ENCODE measurements around the gene OSBPL5.

OSBPL5 gene

DNA sequence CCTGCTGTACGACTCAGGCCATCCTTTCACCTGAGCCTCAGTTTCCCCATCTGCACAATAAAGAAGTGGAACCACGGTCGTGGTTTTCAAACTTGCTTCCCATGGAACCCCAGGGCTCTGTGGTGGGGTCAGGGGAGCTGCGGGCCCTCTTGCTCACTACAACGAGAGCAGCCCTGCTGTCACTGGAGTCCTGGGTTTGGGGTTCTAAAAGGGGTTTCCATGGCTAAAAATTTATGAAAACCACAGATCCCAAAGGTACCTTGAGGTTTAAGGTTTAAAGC, 62.5 kb downstream of the OSBPL5 start:
- DNase-seq (ENCODE audit: low read depth in 2 of 2), result no peak

DNA sequence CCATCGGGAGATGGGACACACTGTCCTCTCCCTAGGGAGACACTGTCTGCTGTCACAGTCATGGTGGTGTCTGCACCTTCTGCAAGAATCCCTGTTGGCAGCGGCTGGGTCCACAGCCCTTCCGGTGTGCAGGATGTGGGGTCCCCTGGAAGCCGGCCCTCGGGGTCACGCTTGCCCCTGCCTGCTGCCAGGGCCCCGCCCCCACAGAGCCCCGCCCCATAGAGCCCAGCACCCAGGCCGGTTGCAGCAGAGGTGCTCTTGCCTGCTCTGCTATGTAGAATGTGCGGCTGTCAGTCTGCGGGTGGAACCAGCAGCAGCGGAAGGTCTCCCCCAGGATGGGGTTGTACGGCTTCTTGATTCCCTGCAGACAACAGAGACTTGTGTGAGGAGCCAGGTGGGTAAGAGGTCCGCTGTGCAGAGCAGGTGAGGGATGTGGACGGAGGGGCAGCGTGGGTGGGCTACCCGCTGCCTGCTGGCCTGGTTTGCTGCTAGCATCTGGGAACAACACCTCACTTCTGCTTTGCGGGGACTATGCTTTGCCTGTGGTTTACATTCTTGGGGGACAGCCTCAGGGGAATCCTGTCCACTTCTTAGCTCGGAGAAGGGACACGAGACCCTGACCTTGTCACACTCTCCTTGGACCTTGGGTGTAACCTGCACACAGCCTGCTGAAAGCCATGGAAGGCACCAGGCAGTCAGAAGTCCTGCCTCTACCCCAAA, 63.0 kb downstream of the OSBPL5 start:
- DNase-seq (ENCODE audit: low read depth in 2 of 2), result no peak

DNA sequence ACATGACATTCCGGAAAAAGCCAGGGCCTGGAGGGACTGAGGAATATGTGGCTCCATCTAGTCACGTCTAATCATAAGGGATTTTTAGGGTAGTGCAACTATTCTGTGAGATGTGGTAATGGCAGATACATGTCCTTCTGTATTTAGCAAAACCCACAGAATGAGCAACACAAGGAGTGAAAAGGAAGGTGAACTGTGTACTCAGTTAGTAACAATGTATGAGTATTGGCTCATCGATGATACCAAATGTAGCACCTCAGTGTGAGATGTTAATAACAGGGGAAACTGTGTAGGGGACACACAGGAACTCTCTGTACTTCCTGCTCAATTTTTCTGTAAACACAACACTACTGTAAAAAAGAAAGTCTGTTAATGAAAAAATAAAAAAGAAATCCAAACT, 65.9 kb downstream of the OSBPL5 start:
- no peak for DNase-seq (ENCODE audit: low read depth in 2 of 2)

DNA sequence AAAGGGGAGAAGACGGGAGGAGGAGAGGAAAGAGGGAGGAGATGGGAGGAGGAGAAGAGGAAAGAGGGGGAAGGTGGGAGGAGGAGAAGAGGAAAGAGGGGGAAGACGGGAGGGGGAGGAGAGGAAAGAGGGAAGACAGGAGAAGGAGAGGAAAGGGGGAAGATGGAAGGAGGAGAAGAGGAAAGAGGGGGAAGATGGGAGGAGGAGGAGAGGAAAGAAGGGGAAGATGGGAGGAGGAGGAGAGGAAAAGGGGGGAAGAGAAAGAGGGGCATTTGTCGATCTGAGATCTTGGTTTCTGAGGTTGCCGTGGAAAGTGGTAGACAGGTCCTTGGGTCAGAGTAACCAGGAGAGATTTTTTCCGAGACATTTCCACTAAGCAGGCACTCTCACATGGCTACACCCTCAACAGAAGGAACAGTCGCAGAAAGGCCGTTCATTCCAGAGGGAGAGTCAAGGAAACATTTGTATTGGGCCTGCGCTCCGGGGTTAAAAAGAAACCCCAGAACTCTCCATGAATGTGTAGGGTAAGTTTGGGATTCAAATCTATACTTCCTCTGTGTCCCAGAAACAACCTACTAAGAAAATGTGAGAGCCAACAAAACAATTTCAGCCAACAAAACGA, 68.1 kb downstream of the OSBPL5 start:
- DNase-seq (ENCODE audit: low read depth in 2 of 2), result no peak

DNA sequence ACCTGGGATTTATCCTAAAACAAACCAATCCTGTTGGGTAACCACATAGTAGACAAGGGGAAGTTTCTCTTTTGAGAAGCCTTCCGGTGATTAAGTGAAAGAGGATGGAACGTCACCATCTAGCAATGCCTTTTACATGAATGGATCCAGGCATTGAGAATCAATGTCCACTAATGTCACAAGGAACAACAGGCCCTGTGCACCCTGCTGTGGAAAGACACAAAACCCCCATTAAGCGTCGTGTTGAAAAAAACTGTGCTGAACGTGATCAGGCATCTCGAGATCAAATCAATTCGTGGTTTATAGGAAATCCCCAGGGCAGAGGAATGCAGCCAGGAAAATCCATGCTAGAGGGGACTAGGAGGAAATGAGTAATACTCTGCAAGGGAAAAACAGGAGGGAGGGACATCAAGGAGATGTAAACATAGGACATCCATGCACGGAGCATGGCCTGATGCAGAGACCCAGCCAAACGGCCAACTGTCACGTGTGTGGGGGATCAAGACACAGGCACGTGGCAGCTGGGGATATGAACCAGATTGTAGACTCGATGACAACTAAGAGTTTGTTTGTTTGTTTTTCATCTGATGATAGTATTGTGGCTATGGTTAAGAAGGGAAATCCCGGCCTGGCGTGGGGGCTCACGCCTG, 69.3 kb downstream of the OSBPL5 start:
- peak; percentile 59 for DNase-seq (ENCODE audit: low read depth in 2 of 2)

DNA sequence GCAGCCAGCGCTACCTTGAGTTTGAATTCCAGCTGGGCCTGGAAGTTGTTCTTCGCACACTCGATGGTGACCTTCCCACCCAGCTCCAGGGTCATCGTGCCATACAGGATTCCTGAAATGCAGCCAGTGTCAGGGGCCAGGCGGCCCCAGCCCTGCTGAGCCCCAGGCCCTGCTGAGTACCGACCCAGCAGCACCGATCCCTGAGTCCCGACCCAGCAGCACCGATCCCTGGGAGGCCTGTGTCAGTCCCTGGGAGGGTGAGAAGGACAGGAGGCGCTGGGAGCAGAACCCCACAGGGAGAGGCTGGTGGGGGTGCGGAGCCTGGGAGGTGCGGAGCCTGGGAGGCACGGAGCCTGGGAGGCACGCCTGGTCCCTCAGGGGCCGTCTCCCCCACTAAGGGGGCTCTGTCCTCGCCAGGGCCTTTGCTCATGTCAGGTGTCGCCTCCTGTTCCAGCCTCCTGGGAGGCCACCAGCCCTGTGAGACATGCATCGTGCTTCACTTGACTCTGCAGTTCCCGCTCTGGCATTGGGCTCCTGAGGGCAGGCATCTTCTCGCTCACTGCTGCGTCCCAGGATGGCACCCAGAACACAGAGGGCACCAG, 70.8 kb downstream of the OSBPL5 start:
- DNase-seq (ENCODE audit: low read depth in 2 of 2), result no peak

DNA sequence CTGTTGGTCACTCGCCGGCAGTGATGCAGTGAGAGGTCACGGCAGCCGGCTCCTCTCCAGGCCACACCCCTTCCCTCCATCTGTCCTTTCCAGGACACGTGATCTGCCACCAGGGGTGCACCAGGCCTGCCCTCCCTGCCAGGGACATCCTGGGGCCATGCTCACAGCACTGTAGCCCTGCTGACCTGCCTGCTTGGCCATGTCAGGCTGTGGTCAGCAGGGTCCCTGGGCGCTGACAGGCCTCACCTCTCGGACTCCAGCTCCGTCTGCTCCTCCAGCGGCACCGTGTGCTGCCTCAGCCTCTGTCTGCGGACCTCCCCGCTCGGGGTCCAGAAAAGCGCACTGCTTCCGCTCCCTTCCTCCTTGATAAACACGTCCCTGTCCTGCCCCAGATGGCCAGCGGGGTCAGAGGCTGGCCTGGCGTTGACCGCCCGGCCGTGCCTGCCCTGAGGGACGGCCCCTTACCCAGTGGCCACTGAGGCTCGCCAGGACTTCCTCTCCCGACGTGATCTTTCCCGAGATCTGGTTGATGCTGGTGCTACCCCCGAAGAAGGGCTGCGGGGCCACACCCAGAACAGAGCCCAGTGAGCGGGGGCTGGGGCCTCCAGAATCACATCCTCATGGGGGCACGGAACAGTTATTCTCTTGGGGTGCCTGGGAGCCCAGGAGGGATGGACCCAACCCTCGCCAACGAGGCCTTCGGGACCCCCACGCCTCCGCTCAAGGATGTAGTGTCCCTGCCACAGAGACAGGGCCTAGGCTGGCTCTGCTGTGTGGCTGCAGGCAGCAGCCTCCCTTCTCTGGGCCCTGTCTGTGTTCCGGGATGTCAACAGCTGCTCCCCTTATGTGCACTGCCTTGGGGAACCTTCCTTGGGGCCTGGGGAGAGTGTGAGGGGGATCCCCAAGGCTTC, 71.6 kb downstream of the OSBPL5 start:
- DNase-seq (ENCODE audit: low read depth in 2 of 2), result no peak

DNA sequence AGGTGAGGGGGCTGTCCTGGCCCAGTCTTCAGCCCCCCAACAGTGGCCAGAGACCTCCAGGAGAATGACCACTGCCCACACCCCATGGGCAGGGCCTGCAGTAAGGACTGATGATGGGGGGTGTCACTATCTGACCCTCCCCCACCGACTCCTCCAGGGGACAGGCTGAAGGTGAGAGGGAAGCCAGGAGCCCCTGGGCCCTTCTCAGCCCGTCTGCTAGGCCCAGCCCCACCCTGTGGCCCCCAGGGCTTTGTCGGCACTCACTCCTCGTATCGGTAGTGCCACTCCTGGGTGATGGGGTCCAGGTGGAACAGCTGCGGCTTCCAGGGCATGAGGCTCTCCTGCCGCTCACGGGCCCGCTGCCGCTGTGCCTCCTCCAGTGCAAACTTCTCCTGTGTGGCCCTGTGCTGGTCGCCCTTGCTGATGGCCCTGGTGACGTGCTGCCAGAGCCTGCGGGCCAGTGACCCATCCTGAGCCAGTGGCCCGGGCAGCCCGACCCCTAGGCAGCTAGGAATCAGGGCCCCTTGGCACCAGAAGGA, 72.4 kb downstream of the OSBPL5 start:
- DNase-seq (ENCODE audit: low read depth in 2 of 2), result no peak

DNA sequence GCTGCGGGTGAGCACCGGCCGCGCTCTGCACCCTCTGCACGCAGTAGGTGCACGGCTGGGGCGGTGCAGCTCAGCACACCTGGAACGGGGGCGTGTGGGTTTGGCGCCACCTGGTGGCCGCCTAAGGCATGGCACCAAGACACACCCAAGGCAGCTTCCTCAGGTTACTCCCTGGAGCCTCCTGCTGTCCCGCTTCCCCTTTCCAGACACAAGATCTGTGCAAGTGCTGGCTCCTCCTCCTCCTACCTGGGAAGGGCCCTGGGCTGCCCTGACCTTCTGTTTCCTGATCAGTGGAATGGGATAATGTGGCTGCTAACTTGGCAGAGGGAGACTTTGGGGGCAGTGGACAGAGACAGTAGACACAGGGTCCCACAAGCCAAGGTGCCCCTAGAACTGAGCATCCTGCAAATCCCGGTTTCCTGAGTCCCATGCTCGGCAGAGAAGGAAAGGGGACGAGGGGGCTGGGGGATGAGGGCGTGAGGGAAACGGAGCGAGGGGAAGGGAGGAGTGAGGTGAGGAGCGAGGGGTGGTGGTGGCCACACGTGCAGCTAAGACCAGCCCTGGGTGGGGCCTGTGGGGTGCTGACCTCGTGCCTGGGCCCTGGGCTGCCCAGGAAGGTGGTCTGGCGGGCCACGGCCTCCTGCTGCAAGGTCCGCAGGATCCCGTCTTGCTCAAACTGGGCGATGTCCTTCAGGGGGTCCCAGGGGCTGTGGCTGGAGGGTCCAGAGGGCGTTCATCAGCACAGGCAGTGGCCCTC, 73.1 kb downstream of the OSBPL5 start:
- peak; percentile 8 to 15 for DNase-seq (ENCODE audit: low read depth in 2 of 2)

DNA sequence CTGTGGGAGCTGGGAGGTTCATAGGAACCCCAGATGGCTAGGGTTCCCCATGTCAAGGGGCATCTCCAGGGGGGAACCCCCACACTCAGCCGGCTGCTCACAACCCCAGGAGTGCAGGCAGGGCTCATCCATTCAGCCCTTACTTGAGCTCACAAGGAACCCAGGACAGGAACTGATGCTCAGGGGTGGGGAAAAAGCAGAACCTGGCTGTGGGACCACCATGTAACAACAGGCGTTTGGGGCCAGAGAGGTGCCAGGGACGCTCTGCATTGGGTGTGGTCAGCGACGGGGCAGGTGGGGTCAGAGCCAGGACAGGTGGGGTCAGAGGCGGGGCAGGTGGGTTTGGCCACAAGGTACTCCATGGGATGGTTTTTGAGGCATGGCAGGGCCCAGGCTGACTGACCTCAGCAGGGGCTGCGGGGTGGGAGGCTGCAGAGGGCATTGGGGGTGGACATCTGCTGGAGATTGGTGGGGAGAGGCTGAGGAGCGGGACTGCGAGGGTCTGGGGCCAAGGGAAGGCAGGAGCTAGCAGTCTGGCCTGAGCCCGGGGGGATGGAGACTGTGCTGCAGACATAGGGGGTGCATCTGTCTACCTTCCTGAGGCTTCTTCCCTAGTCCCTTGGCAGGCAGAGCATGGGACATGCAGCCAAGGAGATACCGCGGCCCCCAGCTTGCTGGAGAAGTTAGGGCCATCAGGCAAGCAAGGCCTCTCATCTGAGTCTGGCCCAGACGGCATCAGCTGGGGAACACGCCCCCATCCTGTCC, 73.8 kb downstream of the OSBPL5 start:
- DNase-seq (ENCODE audit: low read depth in 2 of 2), result no peak

DNA sequence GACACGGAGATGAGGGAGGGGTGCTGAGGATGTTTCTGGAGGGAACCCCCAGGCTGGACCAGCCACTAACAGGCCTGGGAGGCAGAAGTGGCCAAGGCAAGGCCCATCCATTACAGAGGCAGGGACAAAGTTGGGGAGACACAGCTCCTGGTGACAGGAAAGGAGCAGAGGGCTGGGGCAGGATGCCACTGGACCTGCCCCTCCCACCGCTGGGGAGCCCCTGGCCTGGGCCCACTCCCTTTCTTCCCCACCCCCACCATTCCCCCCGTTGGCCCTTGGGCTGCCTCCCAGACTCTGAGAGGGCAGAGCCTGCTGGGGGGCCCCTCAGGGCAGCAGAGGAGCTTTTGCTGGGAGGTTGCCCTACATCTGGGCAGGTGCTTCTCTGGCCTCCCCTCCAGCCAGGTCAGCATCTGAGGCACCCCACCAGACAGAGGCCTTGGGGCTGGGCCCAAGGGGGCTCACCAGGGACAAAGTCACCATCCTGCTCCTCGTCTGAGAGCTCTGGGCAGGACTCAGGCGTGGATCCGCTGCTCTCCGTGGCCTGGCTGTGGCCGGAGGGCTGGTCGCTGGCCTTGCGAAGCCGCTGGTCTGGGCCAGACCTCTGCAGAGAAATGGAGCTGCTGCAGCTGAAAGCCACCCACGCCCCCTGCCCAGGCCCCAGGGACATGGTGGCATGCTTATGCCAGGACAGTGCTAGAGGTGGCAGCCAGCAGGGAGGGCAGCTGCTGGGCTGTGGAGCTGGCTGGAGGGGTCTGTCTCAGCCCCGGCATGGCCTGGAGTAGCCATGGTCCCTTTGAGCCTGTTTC, 74.8 kb downstream of the OSBPL5 start:
- DNase-seq (ENCODE audit: low read depth in 2 of 2), result no peak

DNA sequence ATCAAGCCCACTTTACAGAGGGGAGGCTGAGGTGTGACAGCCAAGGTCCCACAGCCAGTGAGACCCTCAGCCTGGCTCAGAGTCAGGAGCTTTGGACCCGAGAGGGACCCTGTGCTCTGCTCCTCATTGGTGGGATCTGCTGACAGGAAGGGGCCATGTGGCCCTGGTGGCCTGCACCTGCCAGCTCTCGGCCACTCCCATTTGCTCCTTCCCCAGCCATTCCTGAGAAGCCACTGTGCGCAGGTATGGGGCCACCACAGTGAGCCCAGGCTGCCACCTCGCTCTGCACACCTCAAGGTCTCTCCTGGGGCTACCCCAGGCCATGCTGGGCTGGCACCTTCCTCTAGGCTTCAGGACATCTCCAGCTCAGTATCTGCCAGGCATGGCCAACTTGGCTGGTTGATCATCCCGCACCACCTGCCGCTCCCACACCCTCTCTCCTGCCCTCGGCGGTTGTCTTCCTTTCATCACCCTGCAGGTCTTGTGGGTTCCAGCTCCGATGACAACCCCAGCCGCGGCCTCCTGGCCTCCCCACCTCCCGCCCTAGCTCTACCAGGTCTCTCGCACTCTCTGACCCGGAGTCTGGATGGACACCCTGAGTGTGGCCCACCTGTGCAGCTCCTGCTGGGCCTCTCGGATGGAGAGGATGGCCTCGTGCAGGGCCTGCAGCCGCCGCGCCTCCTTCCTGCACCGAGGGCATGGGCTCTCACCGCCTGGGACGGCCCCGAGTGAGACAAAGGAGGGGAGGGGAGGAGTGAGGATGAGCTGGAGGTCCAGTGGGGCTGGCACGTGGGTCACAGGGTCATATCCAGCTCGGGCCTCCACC, 75.7 kb downstream of the OSBPL5 start:
- no peak for DNase-seq (ENCODE audit: low read depth in 2 of 2)

DNA sequence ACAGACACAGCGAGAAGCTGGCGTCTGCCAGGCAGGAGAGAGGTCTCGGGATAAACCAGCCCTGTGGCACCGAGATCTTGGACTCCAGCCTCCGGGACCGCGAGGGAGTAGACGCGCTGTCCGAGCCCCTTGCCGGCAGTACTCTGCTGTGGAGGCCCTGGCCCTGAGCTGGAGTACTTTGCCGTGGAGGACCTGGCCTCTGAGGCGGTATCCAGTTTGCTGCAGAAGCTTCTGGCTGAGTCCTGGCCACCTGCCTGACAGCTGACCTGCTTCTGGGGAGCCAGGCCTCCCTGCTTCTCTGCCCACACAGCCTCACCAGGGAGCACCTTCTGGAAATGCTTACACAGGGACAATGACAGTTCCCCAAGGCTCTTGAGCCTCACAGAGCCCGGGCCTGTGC, 76.3 kb downstream of the OSBPL5 start:
- DNase-seq (ENCODE audit: low read depth in 2 of 2), result no peak

DNA sequence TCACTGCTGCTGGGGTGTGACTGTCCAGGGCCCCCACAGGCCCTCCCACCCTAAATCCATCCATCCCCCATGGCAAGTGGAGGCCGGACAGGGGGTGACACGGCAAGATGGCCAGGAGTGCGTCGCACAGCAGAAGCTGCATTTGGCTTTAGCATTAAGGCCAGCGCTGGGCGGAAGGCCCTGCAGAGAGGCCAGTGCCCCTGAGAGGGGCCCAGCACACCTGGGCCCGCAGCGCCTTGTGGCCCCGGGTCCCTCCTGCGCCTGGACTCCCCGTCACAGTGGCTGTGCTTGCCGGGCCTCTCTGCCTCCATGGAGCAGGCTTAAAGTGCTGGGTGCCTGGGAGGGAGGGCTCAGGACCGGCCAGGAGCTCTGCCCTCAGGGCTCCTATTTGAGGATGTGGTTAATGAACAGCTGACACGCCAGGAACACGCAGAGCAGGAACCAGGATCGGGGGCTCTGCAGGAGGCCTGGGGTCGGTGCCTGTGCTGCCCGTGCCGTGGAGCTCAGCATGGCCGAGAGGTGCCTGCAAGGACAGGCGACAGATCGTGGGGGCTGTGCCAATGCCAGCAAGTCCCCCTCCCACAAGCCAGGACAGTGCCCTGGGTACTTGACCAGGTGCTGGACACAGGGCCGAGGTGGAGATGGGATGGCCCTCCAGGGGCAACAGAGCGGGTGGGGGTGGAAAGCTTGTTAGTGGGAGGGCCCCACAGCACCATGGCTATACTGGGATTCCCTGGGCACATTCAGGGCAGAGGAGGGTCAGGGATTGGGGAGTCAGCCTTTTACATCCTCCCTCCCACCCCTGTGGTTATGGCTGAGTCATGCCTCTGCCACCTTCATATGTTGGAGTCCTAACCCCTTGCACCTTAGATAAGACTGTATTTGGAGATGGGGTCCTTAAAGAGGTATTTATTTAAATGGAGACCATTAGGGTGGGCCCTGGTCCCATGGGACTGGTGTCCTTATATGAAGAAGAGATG, 77.0 kb downstream of the OSBPL5 start:
- no peak for DNase-seq (ENCODE audit: low read depth in 2 of 2)

DNA sequence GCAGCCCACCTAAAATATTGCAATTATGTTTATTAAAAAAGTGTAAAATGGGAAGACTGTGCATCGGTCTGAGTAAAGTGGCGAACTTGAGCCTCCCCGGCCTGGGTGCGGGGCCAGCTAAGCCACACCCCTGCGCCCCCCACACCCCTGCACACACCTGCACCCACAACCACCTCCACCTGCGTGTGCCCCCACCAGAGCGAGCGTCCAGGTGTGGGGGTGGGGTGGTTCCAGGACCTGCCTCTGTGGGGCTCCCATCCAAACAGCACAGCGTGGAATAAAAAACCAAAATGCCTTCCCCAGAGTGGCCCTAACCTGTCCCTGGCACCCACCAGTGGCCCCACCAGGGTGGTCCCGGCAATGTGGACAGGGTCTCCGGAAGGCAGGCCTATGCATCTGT, 77.7 kb downstream of the OSBPL5 start:
- DNase-seq (ENCODE audit: low read depth in 2 of 2), result no peak

DNA sequence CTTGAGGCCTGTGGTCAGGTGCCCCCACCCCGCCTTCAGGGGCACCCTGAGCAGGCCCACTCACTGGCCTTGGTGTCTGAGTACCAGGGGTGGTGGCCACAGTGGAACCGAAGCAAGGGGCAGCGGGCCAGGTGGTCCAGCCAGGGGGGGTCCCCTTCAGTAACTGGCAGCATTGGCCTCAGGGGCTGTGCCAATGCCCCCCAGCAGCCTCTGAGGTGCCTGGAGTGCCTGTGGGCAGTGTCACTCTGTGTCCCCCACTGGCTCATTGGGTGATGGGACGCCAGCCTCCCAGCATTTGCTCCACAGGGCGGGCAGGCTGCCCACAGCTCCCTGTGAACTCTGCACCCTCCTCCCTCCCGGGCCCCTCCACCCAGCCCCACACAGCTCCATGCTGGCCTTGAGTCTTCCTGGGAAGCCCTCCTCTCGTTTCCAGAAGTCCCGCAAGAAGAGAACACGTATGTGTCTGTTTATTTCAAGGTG, 78.4 kb downstream of the OSBPL5 start:
- no peak for DNase-seq (ENCODE audit: low read depth in 2 of 2)

DNA sequence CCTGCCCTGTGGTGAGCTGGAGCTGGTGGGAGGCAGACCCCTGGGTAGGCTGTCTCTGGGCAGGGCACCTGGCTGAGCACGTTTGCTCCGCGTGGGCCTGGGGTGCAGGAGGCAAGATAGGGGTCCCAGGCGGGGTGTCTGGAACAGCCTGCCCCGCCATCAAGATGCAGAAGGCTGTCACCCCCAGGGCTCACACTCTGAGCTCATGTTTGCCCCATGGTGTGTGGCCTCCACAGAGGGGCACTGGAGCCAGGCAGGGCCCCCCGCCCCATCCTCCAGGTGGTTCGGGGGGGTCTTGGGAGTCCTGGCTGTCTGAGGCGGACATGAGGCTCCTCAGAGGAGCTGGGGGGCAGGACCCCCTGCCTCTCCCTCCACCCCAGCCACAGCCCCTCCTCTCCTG, 79.0 kb downstream of the OSBPL5 start:
- DNase-seq (ENCODE audit: low read depth in 2 of 2), result no peak

Measured in fibroblast of skin of left quadriceps (primary cell).